HG02610 (cell line): Measurements from ENCODE around the gene ARL5C.

ENCODE experiments used
- ATAC-seq: cut with Tn5 transposase; IDR thresholded peaks from one replicate; pipeline ENCODE4 v1.9.1; 2021; ENCODE audit warnings: mild to moderate bottlenecking, moderate library complexity; ENCODE audit not compliant: unreplicated experiment

The ARL5C gene

DNA sequence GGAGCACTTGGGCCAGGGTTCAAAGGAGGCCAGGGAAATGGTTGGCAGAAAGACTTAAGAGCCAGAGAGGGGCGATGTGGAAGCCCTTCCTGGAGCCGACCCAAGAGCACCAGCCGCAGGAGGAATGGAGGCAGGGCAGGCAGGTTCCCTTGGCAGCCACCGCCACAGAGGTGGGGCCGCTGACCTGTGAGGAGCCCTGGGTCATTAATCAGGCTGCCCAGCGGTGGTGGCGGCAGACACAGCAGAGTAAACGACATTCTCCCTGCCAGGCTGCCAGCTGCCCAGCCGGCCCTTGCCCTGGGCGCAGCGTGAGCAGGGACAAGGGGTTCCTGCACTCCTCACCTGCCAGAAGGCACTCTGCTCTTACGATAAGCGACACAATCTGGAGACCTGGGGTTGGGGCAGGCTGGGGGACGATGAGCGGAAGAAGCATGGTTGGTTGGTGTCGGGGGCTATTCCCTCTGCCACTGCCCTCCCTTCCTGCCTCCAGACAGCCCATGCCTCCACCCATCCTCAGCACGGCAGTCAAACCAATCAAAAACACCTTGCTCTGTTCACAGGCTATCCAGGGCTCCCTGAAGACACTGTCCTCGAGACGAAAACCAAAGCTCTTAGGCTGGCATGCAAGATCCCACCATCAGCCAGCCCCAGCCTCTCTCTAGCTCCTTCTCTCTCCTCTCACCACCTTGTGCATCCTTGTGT lies 55.4 kb downstream of the ARL5C start:
- no peak for ATAC-seq

DNA sequence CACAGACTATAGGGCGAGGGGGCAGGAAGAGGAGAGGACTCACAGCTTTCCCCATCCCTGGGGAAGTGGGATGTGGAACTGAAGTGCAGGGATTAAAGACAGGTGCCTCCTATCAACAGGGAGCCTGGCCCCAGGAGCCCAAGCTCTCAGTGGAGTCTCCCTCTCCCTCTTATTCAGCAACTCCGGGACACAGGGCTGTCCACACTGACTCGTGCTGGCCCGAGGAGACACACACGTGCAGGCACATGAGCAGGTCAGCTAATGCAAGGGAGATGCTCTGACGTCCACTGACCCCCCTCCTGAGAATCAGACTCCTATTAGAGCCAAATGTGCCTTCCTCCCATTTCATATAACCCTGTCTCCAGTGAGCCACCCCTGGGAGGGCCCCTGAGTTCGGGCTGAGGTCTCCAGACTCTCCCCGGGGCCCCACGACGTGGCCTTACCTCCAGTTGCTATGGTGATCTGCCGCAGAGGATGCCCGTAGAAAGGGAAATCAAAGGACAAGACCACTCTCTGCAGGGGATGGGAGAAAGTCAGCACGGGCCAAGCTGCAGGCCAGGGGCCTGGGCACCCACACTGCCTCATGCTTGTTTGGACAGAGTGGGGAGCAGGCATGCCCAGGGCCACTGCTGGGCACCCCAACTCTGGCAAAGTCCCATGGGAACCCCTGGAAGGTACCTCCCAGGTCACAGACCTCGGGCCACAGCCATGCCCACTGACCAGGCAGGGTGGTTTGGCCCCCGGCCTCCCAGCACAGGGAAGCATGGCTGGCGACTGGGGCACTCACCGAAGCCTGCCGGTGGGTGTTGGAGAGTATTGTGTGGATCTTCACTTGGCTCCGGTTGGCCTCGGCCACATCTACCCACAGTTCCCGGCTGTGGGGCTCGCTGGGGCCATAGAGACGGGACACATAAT lies 57.2 kb downstream of the ARL5C start:
- no peak for ATAC-seq

DNA sequence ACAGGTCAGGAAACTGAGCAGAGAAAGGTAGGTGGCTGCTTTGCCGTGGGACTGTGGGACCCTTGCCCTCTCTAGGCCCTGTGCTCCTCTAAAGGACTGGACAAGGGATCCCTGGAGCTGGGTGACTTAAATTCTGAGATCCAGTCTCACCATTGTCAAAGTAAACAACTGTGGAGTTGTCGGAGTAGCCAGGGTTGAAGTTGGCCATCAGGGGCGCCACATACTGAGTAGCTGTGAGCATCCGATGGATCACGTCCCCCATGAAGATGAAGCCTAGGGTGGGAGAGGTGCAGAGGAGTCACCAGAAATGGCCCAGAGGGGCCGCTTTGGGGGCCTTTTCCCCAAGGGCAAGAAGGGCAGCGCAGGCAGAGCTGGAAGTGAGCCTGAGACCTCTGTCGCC lies 58.0 kb downstream of the ARL5C start:
- no peak for ATAC-seq

DNA sequence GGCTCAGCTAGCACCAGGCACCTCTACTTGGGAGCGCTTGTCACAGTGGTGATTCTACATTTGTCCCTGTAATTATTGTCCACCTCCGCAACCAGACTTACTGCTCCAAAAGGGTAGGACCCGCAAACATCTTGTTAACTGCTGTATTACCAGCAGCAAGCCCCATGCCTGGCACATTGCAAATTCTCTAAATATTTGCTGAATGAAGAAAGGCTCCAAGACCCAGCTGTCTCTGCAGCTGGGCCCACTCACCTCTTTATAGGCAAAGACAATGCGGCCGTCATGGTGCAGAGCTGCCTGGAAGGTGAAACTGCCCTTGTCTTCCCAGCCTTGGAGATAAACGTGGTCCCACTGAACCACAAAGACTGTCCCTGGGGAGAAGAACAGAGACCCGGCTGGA lies 58.8 kb downstream of the ARL5C start:
- no peak for ATAC-seq
